T follicular helper cell (primary cell): Measurements from ENCODE around the gene GNG2.

ENCODE experiments used
- DNase-seq: peaks from one replicate; pipeline ENCODE4 v3.0.0-alpha.2; 2020; ENCODE audit warnings: low read depth

GNG2 gene

DNA sequence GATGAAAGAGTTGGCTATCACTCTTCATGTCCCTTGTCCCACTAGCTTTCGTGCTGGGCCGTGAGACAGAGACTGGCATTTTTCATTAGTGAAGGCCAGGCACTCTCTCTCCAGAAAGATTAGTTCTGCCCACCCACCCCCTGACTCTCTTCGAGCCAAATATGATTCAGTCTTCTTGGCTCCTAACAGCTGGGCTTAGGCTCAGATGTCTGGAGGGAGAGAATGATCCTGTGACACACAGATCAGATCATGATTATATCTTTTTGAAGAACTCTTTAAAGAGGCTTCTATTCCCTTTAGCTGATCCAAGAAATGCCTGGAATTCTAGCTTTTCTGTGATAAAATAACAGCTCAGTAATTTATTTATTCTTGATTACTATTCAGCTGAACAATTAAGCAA is 5.2 kb upstream of the GNG2 start:
- DNase-seq = no peak

DNA sequence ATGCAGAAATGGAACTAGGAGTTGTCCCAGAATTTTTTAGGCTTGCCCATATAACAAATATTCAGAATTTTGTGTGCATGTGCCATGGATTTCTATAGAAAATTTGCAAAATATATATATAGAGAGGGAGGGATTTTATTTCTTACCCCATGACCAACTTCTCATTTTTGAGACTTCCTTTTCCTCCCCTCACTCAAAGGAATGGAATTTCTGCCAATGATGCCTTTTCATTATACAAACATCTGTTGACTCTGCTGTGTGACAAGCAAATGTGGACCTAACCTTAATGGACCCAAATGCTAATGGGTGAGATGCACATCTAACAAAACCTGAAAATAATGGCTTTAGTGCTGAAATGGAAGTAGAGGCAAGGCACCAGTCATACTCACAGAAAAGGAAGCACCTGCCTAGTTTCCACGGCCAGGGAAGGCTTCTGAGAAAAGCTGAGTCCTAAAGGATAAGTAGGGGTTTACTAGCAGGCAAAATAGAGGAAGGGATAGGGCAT is 3.6 kb upstream of the GNG2 start:
- DNase-seq = no peak

DNA sequence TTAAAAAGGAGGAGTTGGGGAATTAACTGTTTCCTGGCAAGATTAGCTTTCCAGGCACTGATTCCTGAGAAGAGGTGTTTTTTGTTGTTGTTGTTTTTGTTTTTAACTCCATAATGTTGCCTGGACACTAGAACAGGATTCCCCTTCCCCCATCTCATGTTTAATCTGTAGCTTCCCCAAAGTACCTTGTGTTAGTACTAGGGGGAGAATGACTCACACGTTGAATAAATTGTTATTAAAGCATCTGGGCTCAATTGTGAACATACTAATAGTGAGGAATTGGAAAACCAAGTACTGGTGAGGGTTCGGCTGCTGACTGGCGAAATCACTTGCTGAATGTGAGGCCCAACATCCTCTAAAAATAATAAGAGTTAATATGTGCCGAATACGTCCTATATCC is 1.3 kb upstream of the GNG2 start:
- DNase-seq = no peak

DNA sequence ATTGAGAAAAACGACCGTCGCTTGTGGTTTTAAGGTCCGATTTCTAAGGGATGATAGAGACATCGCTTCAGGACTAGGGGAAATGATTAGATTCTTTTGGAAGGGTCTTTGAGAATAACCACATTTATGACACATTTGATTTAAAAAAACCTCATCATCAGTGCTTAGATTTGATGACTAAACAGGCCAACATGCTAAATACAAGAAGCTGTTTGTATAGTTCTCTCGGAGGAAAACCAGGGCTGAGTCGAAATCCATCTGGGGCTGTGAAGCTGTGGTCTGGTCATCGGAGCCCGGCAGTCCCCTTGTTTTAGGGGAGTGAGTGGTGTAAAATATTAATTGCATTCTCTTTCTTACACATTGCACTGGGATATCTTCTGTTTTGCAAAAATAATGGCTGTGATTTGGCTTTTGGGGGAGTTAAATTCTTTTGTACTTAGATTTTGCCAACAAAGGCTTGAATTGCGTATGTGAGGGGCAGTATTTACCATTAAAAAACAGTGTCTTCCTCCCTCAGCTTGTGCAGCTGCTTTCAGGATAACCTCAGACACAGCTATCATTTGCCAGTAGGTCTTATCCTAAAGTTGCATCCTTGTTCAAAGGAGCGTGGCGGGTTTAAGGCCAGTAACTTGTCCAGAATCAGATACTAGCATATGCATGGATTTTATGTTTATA is 550 bp downstream of the GNG2 start:
- no peak for DNase-seq

DNA sequence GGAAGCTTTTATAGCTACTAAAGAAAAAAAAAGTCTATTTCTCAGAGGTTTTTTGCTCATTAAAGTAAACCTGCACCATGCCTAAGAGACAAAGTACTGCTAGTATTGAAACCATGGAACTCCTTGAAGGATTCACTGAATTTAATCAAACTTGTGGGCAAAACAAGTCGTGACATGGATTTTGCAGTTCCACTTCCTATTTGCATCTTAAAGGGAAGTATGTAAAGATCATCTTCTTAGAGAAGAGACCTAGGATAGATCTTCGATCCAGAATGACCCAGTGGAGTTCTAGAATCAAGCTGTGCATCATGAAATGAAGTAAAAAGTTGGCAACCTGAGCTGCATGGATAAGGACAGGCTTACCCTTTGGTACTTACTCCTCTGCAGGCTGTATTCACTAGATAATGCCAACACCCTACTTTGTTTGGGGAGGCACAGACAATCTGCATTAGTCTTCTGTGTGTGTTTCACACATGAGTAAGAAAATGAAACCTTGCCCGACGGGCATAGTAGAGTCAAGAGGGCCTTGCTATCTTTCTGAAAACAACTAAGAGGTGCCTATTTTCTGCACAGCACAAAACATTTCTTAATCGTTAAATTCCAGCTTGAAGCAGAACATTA is 1.9 kb downstream of the GNG2 start:
- DNase-seq = no peak

DNA sequence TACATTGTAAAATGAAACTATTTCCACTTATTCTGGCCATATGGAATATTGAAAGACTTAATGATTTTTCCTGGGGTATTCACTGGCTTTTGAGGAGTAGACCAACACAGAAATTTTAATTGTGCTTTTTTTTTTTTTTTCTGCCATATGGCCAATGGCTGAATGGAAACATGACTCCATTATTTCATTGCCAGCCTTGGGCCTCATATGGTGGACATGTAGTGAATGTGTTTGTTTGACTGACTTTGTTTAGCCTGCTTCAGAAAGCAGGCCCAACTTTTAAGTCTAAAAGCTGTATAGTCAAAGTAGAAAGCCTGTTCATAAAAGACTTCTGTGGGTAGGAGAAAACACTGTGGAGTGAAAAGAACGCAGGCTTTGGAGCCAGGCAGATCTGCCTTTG is 2.4 kb downstream of the GNG2 start:
- DNase-seq = no peak

DNA sequence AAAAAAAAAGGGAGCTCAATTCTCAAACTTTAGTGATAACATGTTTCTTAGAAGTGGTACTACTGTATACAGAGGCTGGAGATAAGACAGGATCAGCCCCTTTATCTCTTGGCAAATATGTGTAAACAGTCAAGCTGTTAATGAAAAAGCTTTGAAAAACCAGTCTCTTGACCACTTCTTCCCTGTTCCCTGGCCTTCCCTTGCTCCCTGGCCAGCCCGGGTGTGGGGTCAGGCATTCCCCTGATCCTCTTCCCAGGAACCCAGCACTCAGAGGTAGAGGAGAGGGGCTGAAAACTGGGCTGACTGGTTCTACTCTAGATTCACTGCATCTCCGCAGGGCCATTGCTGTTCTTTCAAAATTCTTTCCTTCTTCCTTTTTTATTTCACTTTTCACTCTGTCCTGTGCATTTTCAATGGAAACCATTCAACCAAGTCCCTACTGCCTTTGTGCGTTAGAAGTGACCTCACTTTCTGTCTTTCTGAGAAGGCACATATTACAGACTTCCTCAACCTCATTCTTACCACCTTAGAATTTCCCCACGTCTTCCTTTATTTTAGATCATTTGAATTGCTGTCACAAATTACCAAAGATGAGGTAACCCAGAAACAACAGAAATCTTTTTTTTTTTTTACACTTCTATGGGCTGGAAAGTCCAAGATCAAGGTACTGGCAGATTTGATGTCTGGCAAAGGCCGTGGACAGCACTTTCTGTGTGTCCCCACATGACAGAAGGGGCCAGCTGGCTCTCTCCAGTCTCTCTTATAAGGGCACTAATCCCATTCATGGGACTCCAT is 5.7 kb downstream of the GNG2 start:
- DNase-seq = no peak

DNA sequence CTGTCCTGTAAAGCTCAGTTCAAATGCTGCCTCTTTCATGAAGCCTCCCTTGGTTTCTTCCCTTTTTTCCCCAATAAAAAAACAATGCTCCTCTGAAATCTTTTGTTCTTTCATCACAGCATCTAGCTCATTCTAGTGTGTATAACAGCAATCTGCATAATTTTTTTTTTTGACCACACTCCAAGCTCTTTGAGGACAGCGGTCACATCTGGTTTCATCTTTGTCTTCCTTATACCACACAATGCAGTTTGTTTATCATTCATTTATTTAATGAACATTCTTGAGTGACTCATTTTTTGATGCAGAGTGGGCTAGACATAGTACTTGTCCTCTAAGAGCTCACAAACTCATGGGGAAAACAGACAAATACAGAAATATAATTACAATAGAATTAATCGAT is 7.3 kb downstream of the GNG2 start:
- DNase-seq = no peak

DNA sequence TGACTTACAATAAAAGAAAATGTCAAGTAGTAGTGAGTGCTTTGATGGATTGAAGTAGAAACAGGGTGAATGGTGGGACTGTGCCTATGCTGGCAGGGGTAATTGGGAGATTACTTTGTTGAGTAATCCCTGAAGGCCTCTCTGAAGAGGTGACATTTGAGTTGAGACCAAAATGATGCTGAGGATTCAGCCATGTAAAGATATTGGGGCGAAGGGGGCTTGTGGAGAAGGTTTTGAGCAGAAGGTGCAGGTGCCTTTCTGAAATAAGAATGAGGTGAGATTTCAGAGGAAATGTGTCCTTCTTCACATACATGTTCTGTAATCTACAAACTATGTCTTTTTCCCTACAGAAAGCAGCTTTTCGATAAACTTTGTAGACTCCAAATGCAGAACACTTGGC is 8.0 kb downstream of the GNG2 start:
- no peak for DNase-seq

DNA sequence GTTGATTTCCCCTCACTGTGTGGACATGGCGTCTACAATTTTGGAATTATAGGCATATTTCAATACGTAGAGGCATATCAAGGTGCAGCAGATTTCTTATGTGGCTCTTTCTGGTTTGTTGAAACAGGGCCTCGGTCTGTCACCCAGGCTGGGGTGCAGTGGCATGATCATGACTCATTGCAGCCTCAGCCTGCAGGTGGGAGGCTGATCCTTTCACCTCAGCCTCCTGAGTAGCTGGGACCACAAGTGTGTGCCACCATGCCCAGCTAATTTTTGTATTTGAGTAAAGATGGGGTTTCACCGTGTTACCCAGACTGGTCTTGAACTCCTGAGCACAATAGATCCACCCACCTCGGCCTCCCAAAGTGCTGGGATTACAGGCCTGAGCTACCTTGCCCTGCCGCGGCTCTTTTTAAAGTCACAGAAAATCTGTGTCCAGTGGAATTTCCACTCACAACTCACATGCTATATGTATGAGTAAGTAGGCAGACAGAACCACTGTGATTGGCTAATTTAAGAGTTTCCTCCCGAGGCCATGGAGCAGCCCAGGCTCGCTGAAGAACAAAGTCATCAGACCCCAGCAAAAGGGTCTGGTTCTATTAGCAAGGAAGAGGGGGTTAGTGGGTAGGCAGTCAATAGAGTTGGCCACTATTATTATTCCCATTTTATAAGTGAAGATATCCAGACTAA is 9.1 kb downstream of the GNG2 start:
- peak; percentile 35 for DNase-seq

DNA sequence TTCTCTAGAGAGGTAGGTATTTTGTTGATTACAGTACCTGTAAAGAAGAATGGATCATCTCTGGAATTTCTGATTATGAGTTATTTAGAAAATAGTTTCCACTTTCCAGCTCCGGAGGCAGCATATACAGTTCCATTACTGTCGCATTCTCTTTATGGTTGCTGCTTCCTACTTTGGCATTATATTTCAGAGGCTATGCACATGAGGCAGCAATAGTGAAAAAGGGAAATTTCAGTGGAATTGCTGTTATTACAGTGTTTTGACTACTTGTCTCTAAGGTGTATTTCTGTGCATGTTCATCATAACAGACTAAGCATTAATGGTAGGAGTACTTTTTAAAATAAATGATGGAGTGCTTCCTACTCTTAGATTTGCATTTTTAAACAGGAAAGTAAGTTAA is 10.2 kb downstream of the GNG2 start:
- no peak for DNase-seq

DNA sequence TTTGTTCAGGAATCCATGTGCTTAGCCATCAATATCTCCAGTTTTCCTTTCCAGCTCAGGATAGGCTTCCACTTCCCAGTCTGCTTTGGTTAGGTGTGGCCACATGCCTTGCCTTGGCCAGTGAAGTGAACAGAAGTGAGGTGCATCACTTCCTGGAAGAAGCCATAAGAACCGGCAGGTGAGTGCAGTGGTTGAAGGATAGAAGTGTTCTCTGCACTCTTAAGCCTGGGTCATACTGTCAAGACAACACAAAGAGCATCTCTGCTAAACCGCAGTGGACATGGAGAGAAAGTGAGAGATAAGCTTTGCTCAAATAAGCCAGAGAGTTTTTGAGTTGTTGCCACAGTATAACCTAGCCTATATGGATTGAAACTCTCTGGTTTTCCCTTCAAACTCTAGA is 11.4 kb downstream of the GNG2 start:
- DNase-seq = no peak

DNA sequence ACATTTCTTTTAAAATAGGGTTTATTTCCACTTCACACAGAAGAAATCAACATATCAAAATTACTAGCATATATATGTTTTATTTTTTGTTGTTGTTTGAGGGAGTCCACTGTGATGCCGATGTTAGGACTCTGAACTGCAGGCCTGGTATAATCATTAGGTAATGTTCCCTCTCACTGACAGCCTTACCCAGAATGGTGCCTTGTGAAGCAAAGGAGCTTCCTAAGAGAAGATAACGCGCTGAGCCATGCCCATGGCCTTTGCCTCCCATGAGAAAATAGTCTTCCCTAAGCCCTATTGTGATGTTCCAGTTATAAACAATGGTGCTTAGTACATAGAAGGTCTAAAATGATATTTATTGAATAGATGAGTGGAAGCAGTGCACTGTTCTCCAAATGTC is 12.0 kb downstream of the GNG2 start:
- DNase-seq = no peak

DNA sequence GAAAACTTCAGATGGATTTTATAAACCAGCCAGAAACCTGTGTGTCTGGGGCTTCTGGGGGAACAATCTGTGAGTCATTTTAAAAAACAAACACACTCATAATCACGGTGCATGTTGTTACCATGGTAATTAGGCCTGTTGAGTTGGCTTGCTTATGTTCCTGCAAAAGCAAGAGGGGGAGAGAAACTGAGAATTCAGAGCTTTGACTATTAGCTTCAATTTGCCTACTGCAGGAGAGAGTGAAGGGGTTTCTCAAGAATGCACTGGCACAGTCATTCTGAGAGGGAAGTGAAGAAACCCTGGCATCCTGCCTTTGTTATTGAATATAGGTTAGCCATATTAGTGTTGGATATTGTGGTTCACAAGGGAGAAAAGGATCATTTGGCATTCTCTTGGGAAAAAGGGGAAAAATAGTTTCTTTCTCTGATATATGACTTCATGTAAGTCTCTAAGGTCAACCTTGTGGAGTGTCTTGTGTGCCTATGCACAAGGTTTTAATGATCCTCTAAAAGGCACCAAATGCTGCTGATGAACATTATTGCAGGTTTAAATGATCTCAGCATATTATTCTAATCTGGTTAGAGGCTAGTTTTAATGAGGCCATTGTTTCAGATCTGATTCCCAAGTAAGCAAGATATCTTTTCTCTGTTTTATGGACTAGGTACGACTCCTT is 12.9 kb downstream of the GNG2 start:
- DNase-seq = no peak

DNA sequence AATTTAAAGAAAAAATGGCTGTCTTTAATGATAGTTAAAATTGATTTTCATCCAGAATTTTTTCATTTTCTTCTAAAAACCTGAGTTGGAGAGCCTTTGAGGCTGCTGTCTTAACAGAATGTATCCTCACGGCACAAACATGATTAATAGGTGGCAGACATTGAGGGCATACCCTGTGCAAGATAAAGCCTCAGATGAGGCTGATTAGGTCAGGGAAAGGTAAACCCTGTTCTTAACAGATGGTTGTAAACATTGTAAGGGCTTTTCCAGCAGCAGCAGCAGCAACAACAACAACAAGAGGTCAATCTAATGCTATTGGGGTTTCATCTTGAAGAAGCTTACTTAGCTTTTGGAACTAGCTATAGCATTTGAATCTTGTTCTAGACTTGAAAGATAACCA is 17.4 kb downstream of the GNG2 start:
- no peak for DNase-seq

DNA sequence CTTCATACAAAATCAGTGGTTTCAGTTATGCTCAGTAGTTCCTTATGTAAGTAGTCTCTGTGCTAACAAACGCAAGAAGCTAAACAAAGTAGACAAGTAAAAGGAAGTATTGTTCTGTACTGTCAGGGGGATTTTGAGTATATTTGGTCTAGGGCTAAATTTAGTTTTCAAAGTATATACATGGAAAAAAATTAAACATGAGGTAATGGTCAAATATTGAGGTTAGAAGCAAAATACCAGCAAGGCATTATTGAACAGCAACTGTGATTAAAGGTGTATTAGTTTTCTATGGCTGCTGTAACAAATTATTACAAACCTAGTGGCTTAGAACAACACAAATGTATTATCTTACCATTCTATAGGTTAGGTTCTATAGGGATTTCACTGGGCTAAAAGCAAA is 18.8 kb downstream of the GNG2 start:
- DNase-seq = no peak

DNA sequence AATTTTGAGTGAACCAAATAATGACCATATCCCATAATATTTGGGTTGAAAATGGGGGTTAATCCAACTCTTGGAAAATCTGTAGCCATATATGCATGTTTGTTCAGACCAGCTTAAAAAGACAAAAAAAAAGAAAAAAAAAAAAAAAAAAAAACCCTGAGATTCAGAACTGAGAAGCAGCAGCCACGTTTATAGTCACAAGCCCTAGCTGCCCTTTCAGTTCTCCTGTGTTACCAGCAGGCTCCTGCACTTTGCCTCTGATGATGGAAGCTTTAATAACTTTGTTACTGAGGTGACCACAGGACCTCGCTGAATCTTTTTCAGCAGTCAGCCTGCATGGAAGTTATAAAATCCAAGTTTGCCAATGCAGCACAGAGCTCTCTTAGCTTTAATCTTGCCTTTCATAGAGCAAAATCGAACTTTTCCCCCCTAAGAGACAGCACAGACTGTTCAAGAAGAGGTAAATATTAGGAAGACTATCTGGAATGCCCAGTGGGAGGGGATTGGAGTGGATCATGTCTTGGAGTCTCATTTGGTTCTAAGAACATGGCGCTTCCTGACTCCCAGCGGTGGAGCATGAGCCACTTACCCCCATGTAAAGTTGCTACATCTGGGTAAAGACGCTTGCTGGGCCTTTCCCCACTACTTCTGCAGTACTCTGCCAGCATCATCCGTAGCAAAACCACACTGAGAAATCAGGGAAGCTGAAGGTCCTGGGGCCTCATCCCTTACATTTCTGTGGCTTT is 20.6 kb downstream of the GNG2 start:
- no peak for DNase-seq

DNA sequence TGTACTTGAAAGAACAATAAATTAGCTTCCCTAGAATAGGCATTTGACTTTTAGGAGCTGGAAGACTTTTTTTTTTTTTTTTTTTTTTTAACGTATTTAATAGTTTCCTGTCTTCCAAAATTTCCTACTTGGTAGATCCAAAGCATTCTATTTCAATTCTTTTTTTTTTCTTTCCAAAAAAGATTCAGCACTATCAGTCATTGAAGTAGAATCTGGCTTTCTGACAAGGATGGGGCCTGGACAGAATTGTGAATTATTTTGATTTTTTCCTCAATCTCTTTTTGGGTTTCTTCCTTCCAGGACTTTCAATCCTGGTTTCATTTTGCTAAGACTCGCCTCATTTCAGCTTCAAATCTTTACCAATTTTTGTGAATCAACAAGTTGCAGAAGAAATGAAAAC is 21.2 kb downstream of the GNG2 start:
- no peak for DNase-seq

DNA sequence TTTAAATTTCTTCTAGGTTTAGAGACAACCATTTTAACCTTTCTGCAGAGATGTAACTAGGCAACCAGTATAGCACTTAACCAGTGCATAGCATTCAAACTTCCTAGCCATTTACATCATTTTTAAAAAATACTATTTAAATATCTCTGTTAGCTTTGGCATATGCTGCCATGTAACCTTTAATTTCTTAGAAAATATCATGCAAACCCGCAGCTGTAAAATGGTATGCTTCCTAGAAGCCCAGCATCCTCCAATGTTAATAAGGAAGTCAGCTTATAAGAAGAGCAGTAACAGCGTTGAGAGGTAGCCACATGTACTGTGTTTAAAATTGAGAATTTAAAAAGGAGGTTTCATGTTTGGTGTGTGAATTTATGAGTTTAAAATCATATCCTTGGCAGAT is 22.8 kb downstream of the GNG2 start:
- DNase-seq = no peak

DNA sequence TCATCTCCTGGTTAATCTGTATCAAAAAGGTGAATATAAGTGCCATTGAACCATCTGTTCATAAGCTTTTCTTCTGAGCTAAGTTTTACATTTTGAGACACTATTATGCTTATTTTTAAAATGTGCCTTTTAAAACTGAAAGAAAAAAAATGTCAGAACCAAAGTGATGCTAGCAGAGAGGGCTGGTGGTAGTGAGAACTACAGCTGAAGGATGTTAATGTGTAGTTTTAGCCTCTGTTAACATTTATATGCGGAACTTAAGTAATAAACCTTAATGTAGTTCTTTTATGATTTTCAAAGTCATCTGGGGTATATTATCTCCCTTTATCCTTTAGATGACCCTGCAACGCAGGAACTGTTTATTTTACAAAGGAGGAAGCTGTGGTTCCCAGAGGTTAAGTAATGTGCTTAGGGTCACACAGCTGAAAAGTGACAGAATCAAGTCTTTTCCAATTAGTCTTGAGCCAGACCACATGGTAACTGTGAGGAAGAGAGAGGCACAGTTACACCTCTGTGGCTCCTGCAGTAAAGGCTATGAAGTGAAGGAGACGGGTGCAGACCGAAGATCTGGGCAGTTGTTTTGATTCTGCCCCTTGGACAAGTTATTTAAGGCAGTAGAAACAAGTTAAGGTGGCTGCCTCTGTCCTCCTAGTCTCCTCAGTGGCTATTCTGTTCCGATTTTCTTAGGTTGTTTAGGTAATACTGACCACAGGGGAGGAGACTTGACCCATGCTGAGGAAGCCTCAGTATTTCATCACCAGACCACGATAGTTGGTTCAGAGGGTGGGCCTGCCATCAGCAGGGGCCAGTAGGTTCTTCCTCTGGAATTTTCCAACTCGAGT is 23.9 kb downstream of the GNG2 start:
- no peak for DNase-seq
